COLO668 (cell line): ENCODE data around the gene TMEM138.
"Not testable (repeated sequence)": the region's sequence is repeated elsewhere in the genome, so short reads cannot be mapped to it uniquely, and the experiment has no call there.

Experiments
- DNase-seq: peaks from one replicate; lab custom pipeline; 2025; ENCODE audit not compliant: unreplicated experiment; lab: John Stamatoyannopoulos, UW

The TMEM138 gene

DNA sequence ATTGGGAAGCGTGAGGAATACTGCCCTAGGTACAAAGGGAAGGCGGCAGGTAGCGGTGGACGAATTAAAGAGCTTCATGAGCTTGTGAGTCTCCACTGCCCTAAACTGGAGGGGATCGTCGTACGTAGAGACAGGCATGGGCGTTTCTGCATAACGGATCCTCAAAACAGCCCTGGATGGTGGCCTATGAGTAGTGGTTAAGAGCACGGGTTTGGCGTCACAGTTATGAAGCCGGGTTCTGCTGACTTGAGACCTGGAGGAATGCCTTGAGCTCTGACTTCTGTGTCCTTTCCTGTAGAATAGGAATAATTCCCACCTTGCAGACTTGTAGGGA is 335 bp downstream of the TMEM138 start:
- DNase-seq = peak; percentile 46

DNA sequence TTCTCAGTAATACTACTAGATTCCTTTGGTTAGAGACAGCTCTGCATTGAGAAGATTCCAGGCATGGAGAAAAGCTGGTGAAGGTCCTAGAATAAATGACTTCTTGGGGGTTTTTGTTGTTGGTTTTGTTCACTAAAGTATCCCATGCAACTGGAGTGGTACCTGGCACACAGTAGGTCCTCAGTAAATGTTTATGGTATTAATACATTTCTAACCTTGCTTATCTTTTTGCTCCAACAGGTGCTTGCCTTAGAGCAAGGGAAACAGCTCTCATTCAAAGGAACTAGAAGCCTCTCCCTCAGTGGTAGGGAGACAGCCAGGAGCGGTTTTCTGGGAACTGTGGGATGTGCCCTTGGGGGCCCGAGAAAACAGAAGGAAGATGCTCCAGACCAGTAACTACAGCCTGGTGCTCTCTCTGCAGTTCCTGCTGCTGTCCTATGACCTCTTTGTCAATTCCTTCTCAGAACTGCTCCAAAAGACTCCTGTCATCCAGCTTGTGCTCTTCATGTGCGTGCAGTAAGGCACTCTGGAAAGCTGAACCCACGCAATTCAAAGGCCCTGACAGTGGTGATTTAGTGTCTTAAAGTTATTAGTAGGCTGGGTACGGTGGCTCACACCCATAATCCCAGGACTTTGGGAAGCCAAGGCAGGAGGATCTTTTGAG is 2.0 kb downstream of the TMEM138 start:
- DNase-seq = no peak

- DNase-seq = no peak
Observed at GRCh38 chr11:61367406-61367805, 5.2 kb downstream of the TMEM138 start.

DNA sequence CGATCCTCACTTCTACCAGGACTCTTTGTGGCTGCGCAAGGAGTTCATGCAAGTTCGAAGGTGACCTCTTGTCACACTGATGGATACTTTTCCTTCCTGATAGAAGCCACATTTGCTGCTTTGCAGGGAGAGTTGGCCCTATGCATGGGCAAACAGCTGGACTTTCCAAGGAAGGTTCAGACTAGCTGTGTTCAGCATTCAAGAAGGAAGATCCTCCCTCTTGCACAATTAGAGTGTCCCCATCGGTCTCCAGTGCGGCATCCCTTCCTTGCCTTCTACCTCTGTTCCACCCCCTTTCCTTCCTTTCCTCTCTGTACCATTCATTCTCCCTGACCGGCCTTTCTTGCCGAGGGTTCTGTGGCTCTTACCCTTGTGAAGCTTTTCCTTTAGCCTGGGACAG is 6.5 kb downstream of the TMEM138 start:
- no peak for DNase-seq

GRCh38 chr11:61369372-61370348 is 7.5 kb downstream of the TMEM138 start:
- no peak for DNase-seq

GRCh38 chr11:61370349-61371005 is 8.3 kb downstream of the TMEM138 start:
- no peak for DNase-seq

DNA sequence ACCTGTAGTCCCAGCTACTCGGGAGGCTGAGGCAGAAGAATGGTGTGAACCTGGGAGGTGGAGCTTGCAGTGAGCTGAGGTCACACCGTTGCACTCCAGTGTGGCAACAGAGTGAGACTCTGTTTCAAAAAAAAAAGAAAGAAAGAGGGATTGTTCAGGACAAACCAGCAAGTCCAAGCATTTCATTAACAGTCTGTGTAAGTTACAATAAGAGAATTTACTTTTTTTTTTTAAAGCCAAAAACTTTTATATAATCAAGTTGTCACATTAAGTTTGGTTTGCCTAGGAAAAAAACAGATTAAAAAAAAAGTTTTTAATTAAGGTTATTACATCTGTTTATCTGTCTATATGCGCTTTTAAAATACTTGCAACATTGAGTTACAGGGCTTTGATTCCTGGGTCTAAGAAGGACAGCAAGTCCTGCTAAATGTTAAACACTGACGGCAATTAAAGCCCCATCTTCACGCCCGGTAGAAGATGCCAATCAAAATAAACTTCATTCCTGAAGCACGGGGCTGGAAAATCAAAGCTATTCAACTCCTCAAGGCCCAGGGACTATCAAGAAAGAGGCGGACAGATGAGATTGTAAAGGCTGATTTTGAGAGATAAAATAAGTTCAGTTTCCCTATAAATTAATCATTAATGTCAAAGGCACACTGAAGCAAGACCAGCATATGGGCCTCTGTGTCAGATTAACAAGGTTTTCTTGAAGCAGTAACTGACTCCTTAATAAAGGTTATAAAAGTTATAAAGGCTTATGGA is 10.7 kb downstream of the TMEM138 start:
- DNase-seq = no peak

DNA sequence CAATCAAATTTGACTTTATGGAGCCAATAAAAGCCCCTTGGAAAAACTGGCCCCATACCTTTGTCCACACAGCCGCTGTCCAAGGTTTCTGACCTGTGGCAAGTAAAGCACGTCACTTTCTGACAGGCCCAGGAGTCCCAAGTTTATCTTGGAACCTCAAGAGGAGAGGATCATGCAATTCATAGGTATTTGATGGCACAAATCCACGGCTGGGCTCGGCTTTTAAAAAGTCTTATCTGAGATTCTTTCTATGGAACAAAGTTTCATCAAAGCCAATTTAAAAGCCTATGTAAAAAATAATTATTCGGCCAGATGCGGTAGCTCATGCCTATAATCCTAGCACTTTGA is 13.6 kb downstream of the TMEM138 start:
- DNase-seq = no peak

- DNase-seq = no peak
Observed at GRCh38 chr11:61377461-61378160, 15.4 kb downstream of the TMEM138 start.

GRCh38 chr11:61378713-61379313 is 16.6 kb downstream of the TMEM138 start:
- no peak for DNase-seq

- DNase-seq = no peak
Observed at GRCh38 chr11:61380884-61381283, 18.7 kb downstream of the TMEM138 start.

- not testable (repeated sequence) for DNase-seq
Observed at GRCh38 chr11:61383859-61384258, 21.7 kb downstream of the TMEM138 start.

GRCh38 chr11:61384271-61385242 is 22.4 kb downstream of the TMEM138 start:
- DNase-seq = peak; percentile 84

- DNase-seq = no peak
Observed at GRCh38 chr11:61390161-61390560, 28.0 kb downstream of the TMEM138 start.

- DNase-seq = no peak
Observed at GRCh38 chr11:61392981-61393595, 30.9 kb downstream of the TMEM138 start.

- no peak for DNase-seq
Observed at GRCh38 chr11:61401173-61401572, 39.0 kb downstream of the TMEM138 start.

- no peak for DNase-seq
Observed at GRCh38 chr11:61401573-61401972, 39.4 kb downstream of the TMEM138 start.

- no peak for DNase-seq
Observed at GRCh38 chr11:61403658-61404057, 41.5 kb downstream of the TMEM138 start.

DNA sequence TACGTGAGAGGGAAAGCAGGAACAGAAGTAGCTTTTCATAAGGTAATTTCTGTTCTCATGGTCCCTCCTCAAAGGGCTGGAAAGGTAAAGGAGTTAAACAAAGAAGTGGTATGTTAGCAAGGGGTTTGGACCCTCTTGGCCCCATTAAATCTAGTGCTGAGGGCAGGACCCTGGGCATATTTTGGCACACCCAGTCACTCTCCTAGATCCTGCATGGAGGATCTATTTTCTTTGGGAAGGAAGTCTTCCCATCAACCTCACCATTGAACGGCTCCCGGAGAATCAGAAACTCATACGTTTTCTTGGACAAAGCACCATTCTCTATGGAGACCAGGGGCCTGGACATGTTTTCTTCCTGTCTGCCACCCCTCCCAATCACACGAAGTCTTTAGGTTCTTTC is 41.9 kb downstream of the TMEM138 start:
- DNase-seq = no peak
